Activated CD8-positive, alpha-beta memory T cell treated with anti-CD3 and anti-CD28 coated beads for 4 hours (primary cell): Measurements from ENCODE around the gene FOXE1.

ENCODE experiments used
- DNase-seq, 2 donors: peaks; one replicate each; pipeline ENCODE4 v3.0.0-alpha.2; 2020; ENCODE audit warnings: low read depth in 2 of 2

Gene FOXE1

GRCh38 chr9:97853056-97853843 is at the start of gene FOXE1:
FOXE1 (plus strand) TSS chr9:97853226; CDS start chr9:97853915, 689 bp downstream.
- DNase-seq, result no peak

- no peak for DNase-seq
Measured at GRCh38 chr9:97804059-97804365, 49.0 kb upstream of the FOXE1 start.

- no peak for DNase-seq
Measured at GRCh38 chr9:97806721-97807120, 46.3 kb upstream of the FOXE1 start.

GRCh38 chr9:97807681-97808080 is 45.3 kb upstream of the FOXE1 start:
- DNase-seq, result no peak

- no peak for DNase-seq
Measured at GRCh38 chr9:97808415-97808814, 44.6 kb upstream of the FOXE1 start.

GRCh38 chr9:97808972-97809371 is 44.1 kb upstream of the FOXE1 start:
- DNase-seq, result no peak

- no peak for DNase-seq
Measured at GRCh38 chr9:97809666-97810344, 43.2 kb upstream of the FOXE1 start.

- DNase-seq, result no peak
Measured at GRCh38 chr9:97811533-97812246, 41.3 kb upstream of the FOXE1 start.

GRCh38 chr9:97812247-97812543 is 40.8 kb upstream of the FOXE1 start:
- DNase-seq, result no peak

GRCh38 chr9:97813072-97813471 is 40.0 kb upstream of the FOXE1 start:
- no peak for DNase-seq

- DNase-seq, result no peak
Measured at GRCh38 chr9:97819735-97820134, 33.3 kb upstream of the FOXE1 start.

GRCh38 chr9:97820373-97820772 is 32.7 kb upstream of the FOXE1 start:
- DNase-seq, result no peak

GRCh38 chr9:97830884-97831829 is 21.9 kb upstream of the FOXE1 start:
- no peak for DNase-seq

GRCh38 chr9:97831843-97832636 is 21.0 kb upstream of the FOXE1 start:
- DNase-seq, result no peak

- DNase-seq, result no peak
Measured at GRCh38 chr9:97840521-97840920, 12.5 kb upstream of the FOXE1 start.

GRCh38 chr9:97842960-97843359 is 10.1 kb upstream of the FOXE1 start:
- DNase-seq, result no peak

- DNase-seq, result no peak
Measured at GRCh38 chr9:97845130-97845529, 7.9 kb upstream of the FOXE1 start.

GRCh38 chr9:97845763-97846162 is 7.3 kb upstream of the FOXE1 start:
- DNase-seq, result no peak

- no peak for DNase-seq
Measured at GRCh38 chr9:97846347-97846746, 6.7 kb upstream of the FOXE1 start.

- no peak for DNase-seq
Measured at GRCh38 chr9:97847474-97848214, 5.4 kb upstream of the FOXE1 start.

- no peak for DNase-seq
Measured at GRCh38 chr9:97848215-97848479, 4.9 kb upstream of the FOXE1 start.
